C4-2B (cell line): ENCODE results near the gene CEP43.

Source experiments
- H3K27ac ChIP-seq: fragments of 450-650 bp; 2 replicates; pipeline ENCODE4 v1.5.1; 2017
- CTCF ChIP-seq: fragments of 450-650 bp; conservative IDR thresholded peaks from 2 replicates; pipeline ENCODE4 v1.5.1; 2017; ENCODE audit warnings: mild to moderate bottlenecking
- ZFX ChIP-seq: fragments of 450-650 bp; IDR thresholded peaks from 2 replicates; pipeline ENCODE4 v1.6.1; 2017

The CEP43 gene

GRCh38 chr6:167020206-167020605 is 21.0 kb downstream of the CEP43 start:
- no peak for TF ChIP-seq CTCF
- no peak for TF ChIP-seq ZFX

GRCh38 chr6:167027308-167027707 is 28.1 kb downstream of the CEP43 start:
- H3K27ac ChIP-seq, result no peak overlapping the region
- TF ChIP-seq CTCF, result no peak
- TF ChIP-seq ZFX, result no peak

More at GRCh38 chr6:167020206-167020605, 21.0 kb downstream of the CEP43 start:
- H3K27ac ChIP-seq, result no peak overlapping the region

- no peak for TF ChIP-seq CTCF
- no peak for TF ChIP-seq ZFX
- no peak overlapping the region for H3K27ac ChIP-seq
Observed at GRCh38 chr6:167027772-167028171, 28.6 kb downstream of the CEP43 start.

- no peak overlapping the region for H3K27ac ChIP-seq
- TF ChIP-seq ZFX (no peak), CTCF (no peak)
Observed at GRCh38 chr6:167030222-167031072, 31.2 kb downstream of the CEP43 start.

GRCh38 chr6:167031082-167031709 is 32.0 kb downstream of the CEP43 start:
- no peak overlapping the region for H3K27ac ChIP-seq
- no peak for TF ChIP-seq ZFX
- TF ChIP-seq CTCF, result no peak

- H3K27ac ChIP-seq, result no peak overlapping the region
- TF ChIP-seq CTCF, result no peak
- no peak for TF ChIP-seq ZFX
Observed at GRCh38 chr6:167034056-167034455, 34.9 kb downstream of the CEP43 start.

- H3K27ac ChIP-seq, result no peak overlapping the region
Observed at GRCh38 chr6:167037762-167038161, 38.6 kb downstream of the CEP43 start.

More at GRCh38 chr6:167037762-167038161, 38.6 kb downstream of the CEP43 start:
- TF ChIP-seq ZFX, result no peak
- TF ChIP-seq CTCF, result no peak
